Mesothelial cell of epicardium (in vitro differentiated cells): ENCODE data around the gene CACNA2D3. TPM values are rescaled to one million over a fixed set of nuclear protein-coding genes. Genes with fewer than 3 reads are reported as not detected.

Experiments used
- DNase-seq, 2 experiments: peaks; one replicate each; pipeline ENCODE4 v3.0.0; 2021; ENCODE audit warnings: low spot score in 2 of 2; ENCODE audit not compliant: unreplicated experiment in 2 of 2
- H3K27ac Mint-ChIP-seq: 2 replicates; pipeline ENCODE4 v1.8.0; 2021; ENCODE audit warnings: mixed read lengths
- H3K27me3 Mint-ChIP-seq: 2 replicates; pipeline ENCODE4 v1.8.0; 2021; ENCODE audit warnings: low read depth, mixed read lengths
- H3K36me3 Mint-ChIP-seq: 2 replicates; pipeline ENCODE4 v1.8.0; 2021; ENCODE audit warnings: mixed read lengths
- H3K4me1 Mint-ChIP-seq: 2 replicates; pipeline ENCODE4 v1.8.0; 2021; ENCODE audit warnings: mixed read lengths
- H3K4me3 Mint-ChIP-seq: 2 replicates; pipeline ENCODE4 v1.8.0; 2021; ENCODE audit warnings: mild to moderate bottlenecking, moderate library complexity, mixed read lengths
- H3K9me3 Mint-ChIP-seq: 2 replicates; pipeline ENCODE4 v1.8.0; 2021; ENCODE audit warnings: mixed read lengths
- total RNA-seq: library from RNA; stranded (reverse); gene quantifications from 3 replicates; pipeline ENCODE4 v1.2.1, GENCODE V29; 2021
- TF ChIP-seq, protein P1 (sequence below): fragments of 200-600 bp; sonication (generic); IDR thresholded peaks from one replicate; pipeline ENCODE4 v1.5.0; 2021; ENCODE audit warnings: antibody characterized with exemption; ENCODE audit not compliant: unreplicated experiment

CACNA2D3 gene
- total RNA-seq, 1 donor from 2014 or later, result 2.3 TPM

DNA sequence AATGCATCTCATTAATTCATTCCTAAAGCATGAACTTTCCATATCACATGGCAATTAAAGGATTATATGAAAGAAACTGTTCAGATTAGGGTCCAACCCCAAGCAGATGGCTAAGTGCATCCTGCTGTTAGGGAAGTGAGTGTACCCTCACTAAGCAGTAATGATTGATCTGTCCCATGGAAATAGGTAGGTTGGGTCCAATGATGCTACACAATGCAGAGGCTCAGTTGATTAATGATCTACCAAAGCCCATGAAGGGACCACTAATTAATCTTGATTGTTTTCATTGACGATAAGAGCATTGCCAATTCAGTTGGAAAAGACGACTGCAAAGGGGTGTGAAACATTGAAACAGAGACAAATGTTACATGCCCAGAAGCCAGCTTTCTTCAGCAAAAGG, 1000.0 kb downstream of the CACNA2D3 start:
- peaks cover 3% of the 10 kb centered on the region for H3K4me1 Mint-ChIP-seq
- TF ChIP-seq, protein P1, sequence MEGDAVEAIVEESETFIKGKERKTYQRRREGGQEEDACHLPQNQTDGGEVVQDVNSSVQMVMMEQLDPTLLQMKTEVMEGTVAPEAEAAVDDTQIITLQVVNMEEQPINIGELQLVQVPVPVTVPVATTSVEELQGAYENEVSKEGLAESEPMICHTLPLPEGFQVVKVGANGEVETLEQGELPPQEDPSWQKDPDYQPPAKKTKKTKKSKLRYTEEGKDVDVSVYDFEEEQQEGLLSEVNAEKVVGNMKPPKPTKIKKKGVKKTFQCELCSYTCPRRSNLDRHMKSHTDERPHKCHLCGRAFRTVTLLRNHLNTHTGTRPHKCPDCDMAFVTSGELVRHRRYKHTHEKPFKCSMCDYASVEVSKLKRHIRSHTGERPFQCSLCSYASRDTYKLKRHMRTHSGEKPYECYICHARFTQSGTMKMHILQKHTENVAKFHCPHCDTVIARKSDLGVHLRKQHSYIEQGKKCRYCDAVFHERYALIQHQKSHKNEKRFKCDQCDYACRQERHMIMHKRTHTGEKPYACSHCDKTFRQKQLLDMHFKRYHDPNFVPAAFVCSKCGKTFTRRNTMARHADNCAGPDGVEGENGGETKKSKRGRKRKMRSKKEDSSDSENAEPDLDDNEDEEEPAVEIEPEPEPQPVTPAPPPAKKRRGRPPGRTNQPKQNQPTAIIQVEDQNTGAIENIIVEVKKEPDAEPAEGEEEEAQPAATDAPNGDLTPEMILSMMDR, result no peak

More for the DNA sequence above, 1000.0 kb downstream of the CACNA2D3 start:
- Mint-ChIP-seq H3K27ac (no peak overlapping the region), H3K27me3 (no peaks in the 10 kb centered on the region), H3K9me3 (no peaks in the 10 kb centered on the region), H3K36me3 (no peaks in the 10 kb centered on the region), H3K4me3 (no peak overlapping the region)
- no peak for DNase-seq

Other genes with a start within 250 kb of the CACNA2D3 start
- gene ACTR8, start 240.4 kb upstream of the CACNA2D3 start, total RNA-seq, result 38.6 to 45.8 TPM (median 39.3 TPM) in 3 replicates
- 32.6 to 34.2 TPM (median 33.4 TPM) in 3 replicates for gene SELENOK, start 230.7 kb upstream of the CACNA2D3 start, total RNA-seq